HL-60 (cell line): ENCODE data around the gene PGAP6.

Experiments
- GABPA ChIP-seq: IDR thresholded peaks from 2 replicates; pipeline ENCODE4 v1.6.1; 2012; ENCODE audit warnings: low read depth
- POLR2AphosphoS5 ChIP-seq: IDR thresholded peaks from 2 replicates; pipeline ENCODE4 v1.6.1; 2012; ENCODE audit warnings: low read depth
- SPI1 ChIP-seq: IDR thresholded peaks from 2 replicates; pipeline ENCODE4 v1.6.1; 2012; ENCODE audit warnings: low read depth, mild to moderate bottlenecking, borderline replicate concordance
- TF ChIP-seq, protein P1 (sequence below): IDR thresholded peaks from one replicate; pipeline ENCODE4 v1.5.1; 2011; ENCODE audit warnings: low read length, control low read depth, inconsistent platforms; ENCODE audit not compliant: insufficient read depth

DNA sequence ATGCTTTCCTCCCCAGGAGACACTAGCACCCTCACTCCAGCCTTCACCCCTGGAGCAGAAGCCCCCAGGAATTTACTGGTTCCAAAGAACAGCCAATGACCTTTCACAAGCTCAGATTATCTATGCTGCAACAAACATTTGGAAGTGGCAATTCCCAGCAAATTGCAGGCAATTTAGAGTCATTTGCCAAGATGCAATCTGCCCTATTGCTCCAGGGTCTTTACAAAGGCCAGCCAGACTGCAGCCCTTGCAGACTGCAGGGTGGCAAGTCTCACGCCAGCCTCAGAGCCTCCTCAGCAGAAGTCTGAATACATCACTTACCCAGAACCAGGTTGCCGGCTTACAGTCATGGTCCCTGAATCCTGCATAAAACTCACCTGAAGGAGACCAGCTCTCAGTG is 51.0 kb downstream of the PGAP6 start:
- TF ChIP-seq SPI1 (no peak), GABPA (no peak), POLR2AphosphoS5 (no peak)
- TF ChIP-seq, protein P1, sequence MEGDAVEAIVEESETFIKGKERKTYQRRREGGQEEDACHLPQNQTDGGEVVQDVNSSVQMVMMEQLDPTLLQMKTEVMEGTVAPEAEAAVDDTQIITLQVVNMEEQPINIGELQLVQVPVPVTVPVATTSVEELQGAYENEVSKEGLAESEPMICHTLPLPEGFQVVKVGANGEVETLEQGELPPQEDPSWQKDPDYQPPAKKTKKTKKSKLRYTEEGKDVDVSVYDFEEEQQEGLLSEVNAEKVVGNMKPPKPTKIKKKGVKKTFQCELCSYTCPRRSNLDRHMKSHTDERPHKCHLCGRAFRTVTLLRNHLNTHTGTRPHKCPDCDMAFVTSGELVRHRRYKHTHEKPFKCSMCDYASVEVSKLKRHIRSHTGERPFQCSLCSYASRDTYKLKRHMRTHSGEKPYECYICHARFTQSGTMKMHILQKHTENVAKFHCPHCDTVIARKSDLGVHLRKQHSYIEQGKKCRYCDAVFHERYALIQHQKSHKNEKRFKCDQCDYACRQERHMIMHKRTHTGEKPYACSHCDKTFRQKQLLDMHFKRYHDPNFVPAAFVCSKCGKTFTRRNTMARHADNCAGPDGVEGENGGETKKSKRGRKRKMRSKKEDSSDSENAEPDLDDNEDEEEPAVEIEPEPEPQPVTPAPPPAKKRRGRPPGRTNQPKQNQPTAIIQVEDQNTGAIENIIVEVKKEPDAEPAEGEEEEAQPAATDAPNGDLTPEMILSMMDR = no peak
